ENCODE measurements around the gene TMEM181. TPM values are rescaled to one million over a fixed set of nuclear protein-coding genes. Genes with fewer than 3 reads are reported as not detected.

The TMEM181 gene
- total and polyA plus RNA-seq, 2 donors (not counting 1 experiment from before 2014, with no cell fraction given): 35.6 to 36.0 TPM

DNA sequence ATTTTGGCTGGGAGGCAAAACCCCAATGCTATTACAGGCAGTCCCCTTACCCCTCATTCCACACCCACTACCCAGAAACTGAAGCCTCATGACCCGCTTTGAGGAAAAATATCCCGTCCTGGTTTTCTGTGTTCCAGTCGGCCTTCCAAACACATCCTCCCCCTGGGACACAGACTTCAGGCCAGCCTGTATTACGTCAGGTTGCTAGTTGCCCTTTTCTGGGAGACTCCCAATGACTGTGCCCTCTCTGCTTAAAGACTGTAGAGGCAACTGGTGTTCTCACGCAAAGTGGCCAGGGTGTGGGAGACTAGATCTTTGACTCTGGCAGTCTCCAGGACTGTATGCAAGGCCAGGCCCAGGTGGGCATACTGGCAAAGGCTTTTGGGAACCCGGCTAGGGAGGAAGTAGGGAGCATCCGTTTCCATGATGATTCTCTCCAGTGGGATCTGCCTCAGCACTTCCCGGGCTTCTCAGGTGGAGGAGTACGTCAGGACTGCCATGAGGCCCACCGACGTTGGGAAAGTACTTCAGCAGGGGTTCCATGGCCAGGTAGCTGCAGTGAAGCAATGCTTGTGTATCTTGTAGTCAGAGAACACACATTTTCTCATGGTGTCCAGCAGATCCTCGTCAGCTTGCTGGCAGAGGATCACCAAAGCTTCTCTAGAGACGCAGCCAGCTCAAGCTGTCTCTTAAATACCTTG lies 49.7 kb downstream of the TMEM181 start:
- no peaks in the 10 kb centered on the region for H4K20me1 ChIP-seq (ENCODE audit: control insufficient read depth, extremely low read depth, insufficient read depth, low read length)
- H3K4me3 ChIP-seq (replicated peaks in 1 of 4; ENCODE audit: control extremely low read depth in 1 of 4, insufficient read depth in 1 of 4, low read depth in 3 of 4, low read length in 4 of 4): no peak overlapping the region
- H3K9me3 ChIP-seq (ENCODE audit: control insufficient read depth, insufficient read depth, low read depth, low read length): no peaks in the 10 kb centered on the region
- no peak overlapping the region for H3K4me2 ChIP-seq (ENCODE audit: extremely low read depth, insufficient read depth, low read length)
- H3K27me3 ChIP-seq (ENCODE audit: control insufficient read depth, insufficient read depth, low read length): no peaks in the 10 kb centered on the region
- no peaks in the 10 kb centered on the region for H3K79me2 ChIP-seq (ENCODE audit: control insufficient read depth, insufficient read depth, low read length)
- TF ChIP-seq EZH2 (IDR thresholded peaks at IDR 0.05; ENCODE audit: low read length, missing control alignments): no peak
- no peak for TF ChIP-seq CTCF (conservative IDR thresholded peaks at IDR 0.05 in 1 of 2, IDR thresholded peaks at IDR 0.05 in 1 of 2; ENCODE audit: low read depth in 1 of 2, low read length in 2 of 2)
- H3K9ac ChIP-seq (ENCODE audit: insufficient read depth, low read length): no peak overlapping the region
- no peak for DNase-seq (ENCODE audit: low read depth in 2 of 2)
- H3K4me1 ChIP-seq (ENCODE audit: control insufficient read depth, extremely low read depth, insufficient read depth, low read length): no peaks in the 10 kb centered on the region
- peaks cover 24% of the 10 kb centered on the region for H3K36me3 ChIP-seq (ENCODE audit: control insufficient read depth, insufficient read depth, low read length)
- no peak overlapping the region for H2AFZ ChIP-seq (ENCODE audit: low read length)
- H3K27ac ChIP-seq (ENCODE audit: insufficient read depth, low read length): no peak overlapping the region

DNA sequence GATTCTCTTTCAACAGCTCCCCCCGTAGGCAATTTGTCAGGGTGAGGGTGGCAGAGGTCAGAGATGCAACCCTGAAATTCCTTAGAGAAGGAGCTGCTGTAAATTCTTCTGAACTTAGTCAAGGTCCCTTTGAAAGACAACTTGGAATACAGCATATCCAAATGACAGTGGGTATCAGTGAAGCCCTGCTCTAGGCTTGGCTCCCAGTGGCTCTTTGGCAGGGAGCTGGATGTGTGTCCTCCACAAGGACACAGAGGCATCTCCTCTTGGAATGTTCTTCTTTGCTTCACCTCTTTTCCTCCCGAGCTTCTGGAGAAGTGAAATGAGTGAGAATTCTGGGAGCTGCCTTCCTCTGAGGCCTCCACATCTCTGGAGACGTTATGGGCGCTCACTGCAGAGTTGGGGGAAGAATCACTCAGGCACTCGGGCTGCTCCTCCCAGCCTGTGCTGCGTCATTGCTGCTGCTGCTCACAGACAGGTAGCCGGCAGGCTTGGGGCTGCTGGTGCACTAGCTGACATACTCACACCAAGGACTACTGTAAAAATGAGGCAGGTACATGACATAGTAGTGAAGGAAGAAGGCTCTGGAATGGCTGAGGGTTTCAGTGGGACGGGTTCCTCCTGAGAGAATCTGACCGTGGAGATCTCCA lies 50.6 kb downstream of the TMEM181 start:
- Histone ChIP-seq H2AFZ (ENCODE audit: low read length) (no peak overlapping the region), H3K4me1 (ENCODE audit: control insufficient read depth, extremely low read depth, insufficient read depth, low read length) (no peaks in the 10 kb centered on the region), H3K9me3 (ENCODE audit: control insufficient read depth, insufficient read depth, low read depth, low read length) (no peaks in the 10 kb centered on the region), H3K27me3 (ENCODE audit: control insufficient read depth, insufficient read depth, low read length) (no peaks in the 10 kb centered on the region), H4K20me1 (ENCODE audit: control insufficient read depth, extremely low read depth, insufficient read depth, low read length) (no peaks in the 10 kb centered on the region), H3K4me3 (replicated peaks in 1 of 4; ENCODE audit: control extremely low read depth in 1 of 4, insufficient read depth in 1 of 4, low read depth in 3 of 4, low read length in 4 of 4) (no peak overlapping the region), H3K4me2 (ENCODE audit: extremely low read depth, insufficient read depth, low read length) (no peak overlapping the region), H3K27ac (ENCODE audit: insufficient read depth, low read length) (no peak overlapping the region), H3K79me2 (ENCODE audit: control insufficient read depth, insufficient read depth, low read length) (no peaks in the 10 kb centered on the region), H3K9ac (ENCODE audit: insufficient read depth, low read length) (no peak overlapping the region), H3K36me3 (ENCODE audit: control insufficient read depth, insufficient read depth, low read length) (peaks cover 24% of the 10 kb centered on the region)
- TF ChIP-seq EZH2 (IDR thresholded peaks at IDR 0.05; ENCODE audit: low read length, missing control alignments) (no peak), CTCF (conservative IDR thresholded peaks at IDR 0.05 in 1 of 2, IDR thresholded peaks at IDR 0.05 in 1 of 2; ENCODE audit: low read depth in 1 of 2, low read length in 2 of 2) (no peak)
- DNase-seq (ENCODE audit: low read depth in 2 of 2): no peak

DNA sequence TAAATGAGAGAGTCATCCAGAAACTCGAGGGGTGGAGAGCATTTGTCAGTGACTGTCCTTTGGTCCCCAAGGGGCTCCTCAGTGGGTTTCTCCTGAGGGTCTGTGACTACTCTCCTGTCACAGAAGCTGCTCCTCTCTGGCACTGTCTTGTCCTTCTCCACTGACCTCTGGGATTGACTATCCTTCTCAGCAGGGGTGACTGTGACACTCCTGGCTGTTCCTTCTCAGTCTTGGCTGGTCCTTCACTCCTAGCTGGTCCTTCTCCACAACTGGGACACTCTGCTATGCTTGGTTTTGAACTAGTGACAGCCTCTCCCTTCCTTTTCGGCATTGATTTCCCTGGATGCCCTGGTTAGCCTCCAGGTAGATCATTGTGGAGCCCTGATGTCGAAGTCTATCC lies 51.1 kb downstream of the TMEM181 start:
- no peak overlapping the region for H3K9ac ChIP-seq (ENCODE audit: insufficient read depth, low read length)
- H3K9me3 ChIP-seq (ENCODE audit: control insufficient read depth, insufficient read depth, low read depth, low read length): no peaks in the 10 kb centered on the region
- no peak overlapping the region for H3K4me3 ChIP-seq (replicated peaks in 1 of 4; ENCODE audit: control extremely low read depth in 1 of 4, insufficient read depth in 1 of 4, low read depth in 3 of 4, low read length in 4 of 4)
- H3K79me2 ChIP-seq (ENCODE audit: control insufficient read depth, insufficient read depth, low read length): no peaks in the 10 kb centered on the region
- H3K4me2 ChIP-seq (ENCODE audit: extremely low read depth, insufficient read depth, low read length): no peak overlapping the region
- no peak for TF ChIP-seq CTCF (conservative IDR thresholded peaks at IDR 0.05 in 1 of 2, IDR thresholded peaks at IDR 0.05 in 1 of 2; ENCODE audit: low read depth in 1 of 2, low read length in 2 of 2)
- TF ChIP-seq EZH2 (IDR thresholded peaks at IDR 0.05; ENCODE audit: low read length, missing control alignments): no peak
- H2AFZ ChIP-seq (ENCODE audit: low read length): no peak overlapping the region
- H3K27me3 ChIP-seq (ENCODE audit: control insufficient read depth, insufficient read depth, low read length): no peaks in the 10 kb centered on the region
- no peak for DNase-seq (ENCODE audit: low read depth in 2 of 2)
- peaks cover 22% of the 10 kb centered on the region for H3K36me3 ChIP-seq (ENCODE audit: control insufficient read depth, insufficient read depth, low read length)
- H3K4me1 ChIP-seq (ENCODE audit: control insufficient read depth, extremely low read depth, insufficient read depth, low read length): no peaks in the 10 kb centered on the region
- H3K27ac ChIP-seq (ENCODE audit: insufficient read depth, low read length): no peak overlapping the region
- no peaks in the 10 kb centered on the region for H4K20me1 ChIP-seq (ENCODE audit: control insufficient read depth, extremely low read depth, insufficient read depth, low read length)

All from fibroblast of lung (primary cell).